ENCODE results near the gene GNL3L. TPM values are rescaled to one million over a fixed set of nuclear protein-coding genes. Genes with fewer than 3 reads are reported as not detected.

Gene GNL3L
- polyA plus RNA-seq, 3 donors = 11.8 to 20.7 (median 18.1) TPM

DNA sequence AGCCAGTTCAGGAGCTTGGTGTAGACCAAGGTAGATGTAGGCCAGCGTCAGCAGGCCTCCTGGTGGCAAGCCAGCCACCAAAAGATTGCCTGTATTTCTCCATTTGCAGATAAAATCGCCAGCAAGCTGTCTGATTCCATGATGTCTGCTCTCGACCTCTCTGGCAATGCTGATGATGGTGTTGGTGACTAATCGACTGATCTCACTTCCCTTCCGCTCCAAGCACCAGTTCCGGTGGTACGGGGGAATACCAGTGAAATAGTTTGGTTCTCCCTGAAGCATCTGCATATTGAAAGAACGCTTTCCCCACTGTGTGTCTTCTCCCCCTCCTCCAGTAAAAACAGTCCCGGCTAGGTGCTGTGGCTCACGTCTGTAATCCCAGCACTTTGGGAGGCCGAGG, 30.4 kb downstream of the GNL3L start:
- Histone ChIP-seq H4K20me1 (ENCODE audit: insufficient read depth, low read length) (no peaks in the 10 kb centered on the region), H3K36me3 (replicated peaks in 1 of 2; ENCODE audit: control insufficient read depth in 1 of 2, insufficient read depth in 2 of 2, low read length in 2 of 2) (peaks cover 45 to 59% of the 10 kb centered on the region in 2 donors)
- H3K27ac Mint-ChIP-seq = no peak overlapping the region

GRCh38 chrX:54561622-54562021, 31.6 kb downstream of the GNL3L start:
- Histone ChIP-seq H3K27me3 (ENCODE audit: control insufficient read depth in 2 of 2, insufficient read depth in 2 of 2, low read length in 2 of 2) (no peaks in the 10 kb centered on the region), H3K79me2 (ENCODE audit: insufficient read depth, low read length) (no peaks in the 10 kb centered on the region), H3K36me3 (replicated peaks in 1 of 2; ENCODE audit: control insufficient read depth in 1 of 2, insufficient read depth in 2 of 2, low read length in 2 of 2) (peaks cover 36 to 48% of the 10 kb centered on the region in 2 donors), H3K4me1 (ENCODE audit: control insufficient read depth in 1 of 2, insufficient read depth in 2 of 2, low read length in 2 of 2) (no peaks in the 10 kb centered on the region), H3K4me2 (replicated peaks; ENCODE audit: extremely low read depth, low read length, poor library complexity, severe bottlenecking) (no peak overlapping the region), H4K20me1 (ENCODE audit: insufficient read depth, low read length) (no peaks in the 10 kb centered on the region), H3K9me3 (replicated peaks in 1 of 2; ENCODE audit: control insufficient read depth in 1 of 2, insufficient read depth in 1 of 2, low read length in 2 of 2) (no peaks in the 10 kb centered on the region), H3K4me3 (replicated peaks in 1 of 3; ENCODE audit: low read depth in 2 of 3, low read length in 3 of 3) (no peak overlapping the region), H2AFZ (ENCODE audit: insufficient read depth, low read depth, low read length, poor library complexity, severe bottlenecking) (no peak overlapping the region), H3K9ac (ENCODE audit: insufficient read depth, low read length, poor library complexity, severe bottlenecking) (no peak overlapping the region), H3K27ac (ENCODE audit: low read depth in 1 of 2, low read length in 2 of 2) (no peak overlapping the region)
- Mint-ChIP-seq H3K27ac (no peak overlapping the region), H3K4me3 (no peak overlapping the region), H3K4me1 (no peaks in the 10 kb centered on the region), H3K36me3 (peaks cover 51 to 85% of the 10 kb centered on the region in 2 donors), H3K27me3 (ENCODE audit: low read depth in 3 of 3) (peaks cover 0 to 1% (median 0%) of the 10 kb centered on the region in 3 donors), H3K9me3 (peaks cover 0 to 3% (median 0%) of the 10 kb centered on the region in 7 donors)
- WGBS (ENCODE audit: insufficient coverage) = no CpG with 5 or more reads among the region's 1 CpG
- intact Hi-C loops (cut with micrococcal nuclease) = no loop called here
- DNase-seq = no peak
- TF ChIP-seq, protein P1, sequence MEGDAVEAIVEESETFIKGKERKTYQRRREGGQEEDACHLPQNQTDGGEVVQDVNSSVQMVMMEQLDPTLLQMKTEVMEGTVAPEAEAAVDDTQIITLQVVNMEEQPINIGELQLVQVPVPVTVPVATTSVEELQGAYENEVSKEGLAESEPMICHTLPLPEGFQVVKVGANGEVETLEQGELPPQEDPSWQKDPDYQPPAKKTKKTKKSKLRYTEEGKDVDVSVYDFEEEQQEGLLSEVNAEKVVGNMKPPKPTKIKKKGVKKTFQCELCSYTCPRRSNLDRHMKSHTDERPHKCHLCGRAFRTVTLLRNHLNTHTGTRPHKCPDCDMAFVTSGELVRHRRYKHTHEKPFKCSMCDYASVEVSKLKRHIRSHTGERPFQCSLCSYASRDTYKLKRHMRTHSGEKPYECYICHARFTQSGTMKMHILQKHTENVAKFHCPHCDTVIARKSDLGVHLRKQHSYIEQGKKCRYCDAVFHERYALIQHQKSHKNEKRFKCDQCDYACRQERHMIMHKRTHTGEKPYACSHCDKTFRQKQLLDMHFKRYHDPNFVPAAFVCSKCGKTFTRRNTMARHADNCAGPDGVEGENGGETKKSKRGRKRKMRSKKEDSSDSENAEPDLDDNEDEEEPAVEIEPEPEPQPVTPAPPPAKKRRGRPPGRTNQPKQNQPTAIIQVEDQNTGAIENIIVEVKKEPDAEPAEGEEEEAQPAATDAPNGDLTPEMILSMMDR (IDR thresholded peaks at IDR 0.05) = no peak

More for the DNA sequence above, 30.4 kb downstream of the GNL3L start:
- no peak for DNase-seq
- intact Hi-C loops (cut with micrococcal nuclease) = no loop called here
- H2AFZ ChIP-seq (ENCODE audit: insufficient read depth, low read depth, low read length, poor library complexity, severe bottlenecking) = no peak overlapping the region
- Mint-ChIP-seq H3K4me3 (no peak overlapping the region), H3K27me3 (ENCODE audit: low read depth in 3 of 3) (peaks cover 0 to 1% (median 0%) of the 10 kb centered on the region in 3 donors), H3K36me3 (peaks cover 61 to 87% of the 10 kb centered on the region in 2 donors), H3K4me1 (no peaks in the 10 kb centered on the region), H3K9me3 (peaks cover 0 to 3% (median 0%) of the 10 kb centered on the region in 7 donors)
- TF ChIP-seq, protein P1 (IDR thresholded peaks at IDR 0.05) = no peak
- no peaks in the 10 kb centered on the region for H3K9me3 ChIP-seq (replicated peaks in 1 of 2; ENCODE audit: control insufficient read depth in 1 of 2, insufficient read depth in 1 of 2, low read length in 2 of 2)
- no peak overlapping the region for H3K4me3 ChIP-seq (replicated peaks in 1 of 3; ENCODE audit: low read depth in 2 of 3, low read length in 3 of 3)
- H3K4me1 ChIP-seq (ENCODE audit: control insufficient read depth in 1 of 2, insufficient read depth in 2 of 2, low read length in 2 of 2) = no peaks in the 10 kb centered on the region
- H3K79me2 ChIP-seq (ENCODE audit: insufficient read depth, low read length) = no peaks in the 10 kb centered on the region
- H3K4me2 ChIP-seq (replicated peaks; ENCODE audit: extremely low read depth, low read length, poor library complexity, severe bottlenecking) = no peak overlapping the region
- no CpG with 5 or more reads among the region's 11 CpGs for WGBS (ENCODE audit: insufficient coverage)
- H3K9ac ChIP-seq (ENCODE audit: insufficient read depth, low read length, poor library complexity, severe bottlenecking) = no peak overlapping the region
- H3K27ac ChIP-seq (ENCODE audit: low read depth in 1 of 2, low read length in 2 of 2) = no peak overlapping the region
- no peaks in the 10 kb centered on the region for H3K27me3 ChIP-seq (ENCODE audit: control insufficient read depth in 2 of 2, insufficient read depth in 2 of 2, low read length in 2 of 2)

Data from CD14-positive monocyte (primary cell).